Transverse colon (tissue), 4 donors: ENCODE data around the gene COLEC12.

Experiments used
- CTCF ChIP-seq, 5 experiments: fragments of 200-600 bp in 3 of 5; fragments of 450-650 bp in 2 of 5; sonication (generic) in 3 of 5; IDR thresholded peaks; 1 replicate in 2 of 5; 2 replicates in 3 of 5; pipeline ENCODE4 v1.5.1; 2016 to 2017; ENCODE audit warnings: antibody characterized with exemption in 5 of 5, inconsistent platforms in 3 of 5, mild to moderate bottlenecking in 2 of 5, moderate library complexity in 1 of 5
- POLR2AphosphoS5 ChIP-seq, 3 donors: sonication (generic); formaldehyde crosslinking; IDR thresholded peaks; one replicate each; pipeline ENCODE4 v1.6.1; 2016; ENCODE audit warnings: antibody characterized with exemption in 3 of 3

GRCh38 chr18:294566-294965 is 205.9 kb downstream of the COLEC12 start:
- TF ChIP-seq CTCF (IDR thresholded peaks at IDR 0.05) (no peak), POLR2AphosphoS5 (IDR thresholded peaks at IDR 0.05) (no peak)
